Measurements from ENCODE around the gene KCNQ1.

GRCh38 chr11:2833716-2834502 lies 389.1 kb downstream of the KCNQ1 start:
- TF ChIP-seq CTCF (conservative IDR thresholded peaks at IDR 0.05; ENCODE audit: low read depth in 2 of 2) (no peak), EZH2phosphoT487 (IDR thresholded peaks at IDR 0.05; ENCODE audit: unreplicated experiment) (no peak), EZH2 (IDR thresholded peaks at IDR 0.05; ENCODE audit: low read depth, unreplicated experiment) (no peak), POLR2AphosphoS5 (IDR thresholded peaks at IDR 0.05; ENCODE audit: low read depth) (no peak), REST (IDR thresholded peaks at IDR 0.05; ENCODE audit: unreplicated experiment) (no peak), ETS1 (IDR thresholded peaks at IDR 0.05) (no peak), NANOG (IDR thresholded peaks at IDR 0.05; ENCODE audit: borderline replicate concordance) (no peak), ZNF114 (CRISPR knock-in tag; IDR thresholded peaks at IDR 0.05) (no peak), CREB1 (CRISPR knock-in tag; IDR thresholded peaks at IDR 0.05; ENCODE audit: low read depth) (no peak), STAT1 (IDR thresholded peaks at IDR 0.05; ENCODE audit: unreplicated experiment) (no peak), ZNF331 (CRISPR knock-in tag; IDR thresholded peaks at IDR 0.05; ENCODE audit: low read depth) (no peak), JUNB (IDR thresholded peaks at IDR 0.05; ENCODE audit: unreplicated experiment) (no peak), ZNF462 (CRISPR knock-in tag; IDR thresholded peaks at IDR 0.05) (no peak)

All from GM23338 (cell line).